ENCODE measurements around the gene TMEM185B.

Gene TMEM185B

DNA sequence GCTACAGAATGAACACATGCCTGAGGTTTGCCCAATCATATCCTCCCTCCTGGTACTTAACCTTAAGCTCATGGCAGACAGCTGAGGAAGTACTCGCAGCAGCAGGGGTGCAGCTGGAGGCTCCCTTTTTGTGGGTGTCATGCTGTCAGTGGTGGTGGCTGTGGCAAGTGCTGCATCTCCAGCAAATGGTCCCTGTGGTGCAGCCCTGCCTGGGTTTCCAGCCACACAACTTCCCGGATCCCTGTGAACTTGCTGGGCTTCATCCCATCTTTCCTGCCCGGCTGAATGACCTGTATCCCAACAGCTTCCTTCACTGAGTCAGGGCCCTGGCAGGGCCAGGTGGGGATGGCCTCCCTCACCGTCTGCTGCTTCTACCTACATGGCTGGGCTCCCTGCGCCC, 5.0 kb downstream of the TMEM185B start:
- DNase-seq (ENCODE audit: extremely low read depth, low read depth), result no peak
- TF ChIP-seq, protein P1, sequence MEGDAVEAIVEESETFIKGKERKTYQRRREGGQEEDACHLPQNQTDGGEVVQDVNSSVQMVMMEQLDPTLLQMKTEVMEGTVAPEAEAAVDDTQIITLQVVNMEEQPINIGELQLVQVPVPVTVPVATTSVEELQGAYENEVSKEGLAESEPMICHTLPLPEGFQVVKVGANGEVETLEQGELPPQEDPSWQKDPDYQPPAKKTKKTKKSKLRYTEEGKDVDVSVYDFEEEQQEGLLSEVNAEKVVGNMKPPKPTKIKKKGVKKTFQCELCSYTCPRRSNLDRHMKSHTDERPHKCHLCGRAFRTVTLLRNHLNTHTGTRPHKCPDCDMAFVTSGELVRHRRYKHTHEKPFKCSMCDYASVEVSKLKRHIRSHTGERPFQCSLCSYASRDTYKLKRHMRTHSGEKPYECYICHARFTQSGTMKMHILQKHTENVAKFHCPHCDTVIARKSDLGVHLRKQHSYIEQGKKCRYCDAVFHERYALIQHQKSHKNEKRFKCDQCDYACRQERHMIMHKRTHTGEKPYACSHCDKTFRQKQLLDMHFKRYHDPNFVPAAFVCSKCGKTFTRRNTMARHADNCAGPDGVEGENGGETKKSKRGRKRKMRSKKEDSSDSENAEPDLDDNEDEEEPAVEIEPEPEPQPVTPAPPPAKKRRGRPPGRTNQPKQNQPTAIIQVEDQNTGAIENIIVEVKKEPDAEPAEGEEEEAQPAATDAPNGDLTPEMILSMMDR (IDR thresholded peaks at IDR 0.05; ENCODE audit: low read depth, low read length), result no peak

DNA sequence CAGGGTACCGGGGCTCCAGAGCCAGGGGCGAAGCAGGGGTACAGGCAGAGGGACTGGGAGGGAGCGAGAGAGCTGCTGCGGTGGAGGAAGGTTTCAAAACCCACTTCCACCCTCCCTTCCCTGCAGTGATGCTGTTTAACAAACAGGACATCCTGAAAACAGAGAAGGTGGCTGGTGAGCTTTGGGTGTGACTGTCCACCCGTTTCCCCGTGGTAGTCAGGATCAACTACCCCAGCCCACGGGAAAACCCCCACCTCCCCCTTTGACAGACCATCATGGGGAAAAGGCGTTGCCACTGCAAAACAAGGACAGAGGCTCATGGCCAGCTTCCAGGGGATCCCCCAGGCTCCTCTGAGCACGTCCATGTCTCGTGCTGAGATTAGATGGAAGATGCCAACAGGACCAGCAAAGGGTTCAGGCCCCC, 12.9 kb downstream of the TMEM185B start:
- no peak for DNase-seq (ENCODE audit: extremely low read depth, low read depth)
- TF ChIP-seq, protein P1 (IDR thresholded peaks at IDR 0.05; ENCODE audit: low read depth, low read length), result no peak

DNA sequence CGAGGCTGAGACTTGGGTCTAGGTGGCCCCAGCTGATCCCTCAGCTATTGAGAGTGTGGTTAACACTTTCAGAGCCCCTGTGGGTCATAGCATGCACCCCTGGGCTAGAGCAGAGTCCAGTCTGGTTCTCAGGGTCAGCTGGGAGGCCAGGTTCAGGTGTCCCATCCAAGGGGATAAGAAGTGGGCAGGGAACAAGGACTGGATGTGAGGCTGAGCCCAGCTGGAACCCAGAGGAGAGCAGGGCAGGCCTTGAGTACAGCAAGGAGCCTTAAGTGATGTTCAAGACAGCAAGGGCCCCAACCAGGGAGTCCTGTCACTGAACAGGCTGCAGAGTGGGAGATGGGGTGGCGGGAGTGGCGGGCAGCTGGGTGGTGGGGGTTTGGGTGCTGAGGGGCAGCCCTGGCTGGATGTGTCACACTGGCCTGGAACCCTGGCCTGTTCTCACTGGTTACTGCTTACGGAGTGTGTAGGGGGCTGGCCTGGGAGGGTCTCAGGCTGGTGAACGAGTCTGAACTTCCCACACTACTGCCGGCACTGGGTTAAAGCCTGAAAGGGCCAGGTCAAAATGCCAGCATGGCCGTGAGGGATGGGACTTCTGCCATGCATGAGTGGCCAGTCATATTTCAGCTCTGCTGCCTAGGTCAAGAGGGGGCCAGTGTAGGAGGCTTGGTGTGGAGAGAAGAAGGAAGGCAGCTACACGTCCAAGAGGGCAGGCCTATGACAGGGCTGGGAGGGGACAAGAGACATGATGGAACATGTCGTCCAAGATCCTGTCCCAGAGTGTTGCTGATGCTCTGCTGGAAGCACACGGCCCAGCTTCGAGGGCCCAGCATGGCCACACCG, 13.6 kb downstream of the TMEM185B start:
- DNase-seq (ENCODE audit: extremely low read depth, low read depth), result no peak
- TF ChIP-seq, protein P1 (IDR thresholded peaks at IDR 0.05; ENCODE audit: low read depth, low read length), result no peak

DNA sequence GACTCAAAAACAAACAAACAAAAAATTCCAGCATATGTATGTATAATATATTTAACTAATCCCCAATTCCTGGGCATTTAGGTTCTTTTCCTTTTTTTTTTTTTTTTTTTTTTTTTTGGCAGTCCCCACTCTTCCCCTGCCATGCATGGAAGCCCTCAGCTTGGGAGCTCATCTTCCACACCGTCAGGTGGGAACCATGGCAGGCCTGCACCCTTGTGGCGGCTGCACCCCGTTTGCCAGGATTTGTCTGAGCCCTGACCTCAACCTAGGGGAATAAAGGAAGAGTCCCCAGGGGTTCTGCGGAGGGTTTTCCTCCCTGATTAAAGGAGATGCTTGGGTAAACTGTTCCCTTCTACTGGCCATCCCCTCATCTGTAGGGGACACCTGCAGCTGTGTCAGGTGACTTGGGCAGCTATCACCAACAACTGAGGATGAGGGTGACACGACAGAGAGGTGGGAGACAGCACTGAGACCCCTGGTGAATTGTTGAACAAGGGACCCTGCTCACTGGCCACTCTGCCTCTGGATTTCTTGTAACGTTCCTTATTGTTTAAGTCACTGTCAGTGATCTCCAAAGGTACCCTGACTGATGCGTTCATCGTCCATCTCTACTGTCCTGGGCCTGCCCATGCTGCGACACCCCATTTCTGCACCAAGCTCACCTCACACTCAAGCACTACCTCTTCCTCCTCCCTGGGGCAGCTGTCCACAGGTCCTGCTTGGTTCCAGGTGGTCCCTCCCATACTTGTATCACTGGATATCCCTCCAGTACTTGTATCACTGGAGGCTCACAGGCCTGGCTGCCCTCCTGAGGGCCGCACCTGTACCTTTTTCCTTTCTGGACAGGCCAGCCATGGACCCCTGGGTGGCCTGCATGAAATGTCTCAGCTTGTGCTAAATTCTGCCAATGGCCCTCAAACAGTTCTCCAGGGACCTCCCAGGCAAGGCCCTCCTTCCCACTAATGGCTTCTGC, 14.5 kb downstream of the TMEM185B start:
- DNase-seq (ENCODE audit: extremely low read depth, low read depth), result no peak
- TF ChIP-seq, protein P1 (IDR thresholded peaks at IDR 0.05; ENCODE audit: low read depth, low read length), result no peak

DNA sequence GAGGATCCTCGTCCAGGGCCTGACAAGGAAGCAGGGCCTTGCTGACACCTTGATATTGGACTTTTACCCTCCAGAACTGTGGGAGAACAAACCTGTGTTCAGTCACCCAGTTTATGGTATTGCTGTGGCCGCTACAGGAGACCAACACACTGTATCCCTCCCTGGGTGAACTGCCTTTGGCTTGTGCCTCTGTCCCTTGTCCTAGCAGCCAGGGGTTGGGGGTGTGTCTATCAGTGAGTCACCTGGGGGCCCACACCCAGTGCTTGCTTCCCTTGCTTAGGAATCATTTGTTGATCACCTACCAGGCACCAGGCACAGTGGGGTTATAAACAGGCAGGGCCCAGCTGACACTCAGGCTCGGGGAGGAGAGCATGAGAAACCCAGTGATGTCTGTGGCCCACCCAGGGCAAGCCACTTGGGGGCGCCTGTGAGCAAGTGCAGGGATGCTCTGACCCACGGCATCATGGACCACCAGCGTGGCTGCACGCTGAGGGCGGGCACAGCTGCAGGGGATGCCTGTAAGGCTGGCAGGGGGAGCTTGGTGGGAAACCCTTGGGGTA, 17.1 kb downstream of the TMEM185B start:
- TF ChIP-seq, protein P1 (IDR thresholded peaks at IDR 0.05; ENCODE audit: low read depth, low read length), result peak; percentile 35
- DNase-seq (ENCODE audit: extremely low read depth, low read depth), result no peak

DNA sequence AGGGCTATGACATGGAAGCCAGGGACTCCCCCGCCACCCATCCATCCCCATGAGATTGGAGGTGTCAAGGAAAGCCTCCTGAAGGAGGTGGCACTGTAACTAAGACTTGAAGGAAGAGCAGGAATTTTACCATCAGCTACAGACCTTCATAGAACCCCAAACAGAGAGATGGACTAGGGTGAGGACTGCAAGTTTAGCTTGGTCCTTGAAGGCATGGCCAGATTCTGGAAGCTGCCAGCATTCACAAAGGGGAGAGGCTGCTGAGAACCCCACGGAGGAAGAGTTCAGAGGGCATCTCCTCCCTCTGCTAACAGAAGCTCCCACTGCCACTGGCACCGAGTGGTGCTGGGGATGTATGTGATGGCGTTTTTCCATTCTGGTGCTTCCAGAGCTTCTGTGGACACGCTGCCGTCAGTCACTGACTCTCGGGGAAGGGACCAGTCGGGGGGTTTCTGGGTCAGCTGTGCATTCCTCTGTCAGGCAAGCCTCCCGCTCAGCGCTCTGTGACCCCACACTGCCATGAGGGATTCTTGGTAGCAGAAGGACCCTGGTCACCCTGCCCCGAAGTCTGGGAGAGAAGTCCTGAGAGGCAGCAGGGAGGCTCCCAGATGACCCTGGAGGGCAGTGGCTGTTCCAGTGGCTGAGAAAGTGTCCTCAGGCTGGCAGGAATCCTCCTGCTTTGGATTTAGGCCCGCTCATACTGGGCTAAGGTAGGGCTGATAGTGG, 18.1 kb downstream of the TMEM185B start:
- no peak for DNase-seq (ENCODE audit: extremely low read depth, low read depth)
- TF ChIP-seq, protein P1 (IDR thresholded peaks at IDR 0.05; ENCODE audit: low read depth, low read length), result no peak

Measured in AG09319 (cell line).